ENCODE measurements around the gene KRTAP2-2. TPM values are rescaled to one million over a fixed set of nuclear protein-coding genes. Genes with fewer than 3 reads are reported as not detected.
"Not testable (repeated sequence)": the region's sequence is repeated elsewhere in the genome, so short reads cannot be mapped to it uniquely, and the experiment has no call there.

The KRTAP2-2 gene
- polyA plus RNA-seq, 1 experiment = 0.16 TPM

- H3K36me3 ChIP-seq (ENCODE audit: control insufficient read depth, insufficient read depth, low read length); POLR2A ChIA-PET; DNase-seq (ENCODE audit: low read depth); H3K27me3 ChIP-seq (ENCODE audit: control insufficient read depth, insufficient read depth, low read length); H3K4me3 ChIP-seq (ENCODE audit: low read depth, low read length): not testable (repeated sequence)
- 0 out of 2 replicates have a peak, but pooled peaks have one; percentile 9 for TF ChIP-seq CTCF (IDR thresholded peaks at IDR 0.05; ENCODE audit: insufficient read depth, low read depth, low read length)
- CTCF ChIA-PET = interaction anchor here (1.1 to 1.4 kb wide), 2 partner anchors 11 to 288 kb away, joined by 3 to 4 read pairs; partner anchors contain the start of gene KRTAP1-4
These were observed 14.1 kb downstream of the KRTAP2-2 start, which contains the start of gene KRTAP1-1 for GRCh38 chr17:41040783-41041571. Gene KRTAP1-1, minus strand, starts transcription at chr17:41041450. Its CDS starts 53 bp downstream, at chr17:41041397.

GRCh38 chr17:41037853-41038350 lies 17.1 kb downstream of the KRTAP2-2 start:
- no peak for TF ChIP-seq CTCF (IDR thresholded peaks at IDR 0.05; ENCODE audit: insufficient read depth, low read depth, low read length)
- POLR2A ChIA-PET = no interaction called here
- Histone ChIP-seq H3K36me3 (ENCODE audit: control insufficient read depth, insufficient read depth, low read length) (no peaks in the 10 kb centered on the region), H3K4me3 (ENCODE audit: low read depth, low read length) (no peak overlapping the region), H3K27me3 (ENCODE audit: control insufficient read depth, insufficient read depth, low read length) (no peaks in the 10 kb centered on the region)
- DNase-seq (ENCODE audit: low read depth) = no peak
- CTCF ChIA-PET = no interaction called here

- CTCF ChIA-PET; DNase-seq (ENCODE audit: low read depth); H3K27me3 ChIP-seq (ENCODE audit: control insufficient read depth, insufficient read depth, low read length); H3K4me3 ChIP-seq (ENCODE audit: low read depth, low read length); POLR2A ChIA-PET; H3K36me3 ChIP-seq (ENCODE audit: control insufficient read depth, insufficient read depth, low read length): not testable (repeated sequence)
These were observed 20.6 kb downstream of the KRTAP2-2 start, which contains the start of gene KRTAP1-3 for GRCh38 chr17:41034346-41034935. Gene KRTAP1-3, minus strand, starts transcription at chr17:41034874. Its CDS starts 53 bp downstream, at chr17:41034821.

- no peaks in the 10 kb centered on the region for H3K36me3 ChIP-seq (ENCODE audit: control insufficient read depth, insufficient read depth, low read length)
- no peak for TF ChIP-seq CTCF (IDR thresholded peaks at IDR 0.05; ENCODE audit: insufficient read depth, low read depth, low read length)
- no peak for DNase-seq (ENCODE audit: low read depth)
- POLR2A ChIA-PET = no interaction called here
- no peaks in the 10 kb centered on the region for H3K27me3 ChIP-seq (ENCODE audit: control insufficient read depth, insufficient read depth, low read length)
- CTCF ChIA-PET = interaction anchor here (1.0 to 1.6 kb wide), 4 partner anchors 11 to 122 kb away, joined by 3 to 5 read pairs (median 4); partner anchors contain the start of genes KRTAP1-1 and KRTAP2-1
- no peak within 1 kb of the TSS for H3K4me3 ChIP-seq (ENCODE audit: low read depth, low read length)
These were observed 25.3 kb downstream of the KRTAP2-2 start, which contains the start of gene KRTAP1-4 for GRCh38 chr17:41029633-41030245. Gene KRTAP1-4, minus strand, starts transcription at chr17:41030195. Its CDS starts 117 bp downstream, at chr17:41030078.

- peak; percentile 90 for DNase-seq (ENCODE audit: low read depth)
- no peaks in the 10 kb centered on the region for H3K36me3 ChIP-seq (ENCODE audit: control insufficient read depth, insufficient read depth, low read length)
- ChIA-PET POLR2A (interaction anchor here (0.7 to 0.8 kb wide), 2 partner anchors 13 to 33 kb away, joined by 3 to 5 read pairs; partner anchors contain the start of gene KRTAP2-3), CTCF (interaction anchor here (0.8 to 1.1 kb wide), 2 partner anchors 13 to 33 kb away, joined by 3 to 5 read pairs; partner anchors contain the start of gene KRTAP2-3)
- H3K4me3 ChIP-seq (ENCODE audit: low read depth, low read length) = no peak within 1 kb of the TSS
- H3K27me3 ChIP-seq (ENCODE audit: control insufficient read depth, insufficient read depth, low read length) = no peaks in the 10 kb centered on the region
- no peak for TF ChIP-seq CTCF (IDR thresholded peaks at IDR 0.05; ENCODE audit: insufficient read depth, low read depth, low read length)
These were observed 28.1 kb downstream of the KRTAP2-2 start, which contains the start of gene KRTAP1-5 for GRCh38 chr17:41026715-41027471. Gene KRTAP1-5, minus strand, starts transcription at chr17:41027208. Its CDS starts 53 bp downstream, at chr17:41027155.
